Muscle layer of colon (tissue), 2 donors: Measurements from ENCODE around the gene CDS2.

Experiments
- H3K27ac ChIP-seq: one replicate; pipeline ENCODE4 v1.7.0; 2013; ENCODE audit warnings: low read depth, mild to moderate bottlenecking, low read length, moderate library complexity
- H3K27me3 ChIP-seq, 2 donors: one replicate each; pipeline ENCODE4 v1.7.0; 2013; ENCODE audit warnings: low read length in 2 of 2, mild to moderate bottlenecking in 2 of 2; ENCODE audit not compliant: insufficient read depth in 2 of 2, control insufficient read depth in 1 of 2
- H3K36me3 ChIP-seq: one replicate; pipeline ENCODE4 v1.7.0; 2013; ENCODE audit warnings: mild to moderate bottlenecking, low read length; ENCODE audit not compliant: insufficient read depth
- H3K4me1 ChIP-seq: one replicate; pipeline ENCODE4 v1.7.0; 2013; ENCODE audit warnings: mild to moderate bottlenecking, low read length; ENCODE audit not compliant: insufficient read depth
- H3K4me3 ChIP-seq, 2 donors: one replicate each; pipeline ENCODE4 v1.7.0; 2013; ENCODE audit warnings: low read length in 2 of 2, low read depth in 1 of 2, mild to moderate bottlenecking in 1 of 2, moderate library complexity in 1 of 2
- H3K9ac ChIP-seq: one replicate; pipeline ENCODE4 v1.7.0; 2013; ENCODE audit warnings: low read length
- H3K9me3 ChIP-seq: one replicate; pipeline ENCODE4 v1.7.0; 2013; ENCODE audit warnings: mild to moderate bottlenecking, low read length
- donor health status: abdominal sarcoma.
- donor health status: Adenocarcinoma of cecum.

CDS2 gene

DNA sequence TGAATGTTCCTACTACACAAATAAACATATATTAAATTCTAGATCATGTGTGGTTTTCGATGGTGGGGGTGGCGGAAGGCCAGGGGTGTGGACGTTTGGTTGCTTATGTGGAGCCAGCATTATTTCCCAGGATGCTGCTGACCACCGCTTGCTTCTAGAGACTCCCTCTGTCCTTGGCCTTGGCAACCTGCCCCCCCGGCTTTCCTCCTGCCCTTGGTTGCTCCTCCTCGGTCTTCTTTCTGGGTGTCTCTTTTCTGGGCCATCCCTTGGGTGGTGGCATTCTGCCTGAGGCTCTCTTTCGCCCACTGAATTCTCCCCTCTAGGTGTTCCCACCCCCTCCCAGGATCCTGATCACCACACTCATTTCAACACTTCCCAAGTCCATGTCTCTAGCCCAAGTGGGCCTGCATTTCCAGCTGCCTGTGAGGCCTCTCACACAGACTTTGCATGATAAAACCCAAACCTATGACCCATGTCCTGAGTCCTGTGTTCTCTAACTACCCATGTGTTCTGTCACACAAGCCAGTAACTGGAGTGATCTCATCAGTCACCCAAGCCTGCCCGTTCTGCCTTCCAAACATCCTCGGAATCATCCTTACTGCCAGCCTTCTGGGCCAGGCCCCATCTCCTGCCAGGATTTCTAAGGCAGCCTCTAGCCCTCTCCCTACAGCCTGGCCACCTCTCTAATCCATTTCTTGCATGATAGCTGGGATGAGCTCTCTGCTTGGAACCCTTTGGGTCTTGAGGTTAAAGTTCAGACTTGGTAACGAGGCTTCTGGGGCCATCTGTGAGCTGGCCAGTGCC, 71.2 kb downstream of the CDS2 start:
- Histone ChIP-seq H3K4me3 (no peak overlapping the region), H3K27me3 (no peaks in the 10 kb centered on the region), H3K27ac (no peak overlapping the region), H3K9me3 (no peaks in the 10 kb centered on the region), H3K36me3 (peaks cover 27% of the 10 kb centered on the region), H3K9ac (no peak overlapping the region), H3K4me1 (no peaks in the 10 kb centered on the region)

DNA sequence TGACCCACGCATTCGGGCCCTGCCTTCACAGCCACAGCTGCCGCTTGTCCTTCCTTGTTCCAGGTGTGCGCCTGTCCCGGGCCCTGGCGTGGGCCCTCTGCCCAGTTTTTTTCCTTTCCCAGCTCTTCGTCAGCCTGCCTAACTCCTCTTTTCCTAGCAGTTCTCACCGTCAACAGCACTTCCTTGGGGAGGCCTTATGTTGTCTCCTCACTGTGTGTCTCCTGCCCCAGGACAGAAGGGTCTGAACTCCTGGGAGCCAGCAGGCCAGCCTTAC, 71.8 kb downstream of the CDS2 start:
- Histone ChIP-seq H3K9ac (no peak overlapping the region), H3K27ac (no peak overlapping the region), H3K36me3 (peaks cover 22% of the 10 kb centered on the region), H3K4me1 (no peaks in the 10 kb centered on the region), H3K9me3 (no peaks in the 10 kb centered on the region), H3K27me3 (no peaks in the 10 kb centered on the region), H3K4me3 (no peak overlapping the region)

DNA sequence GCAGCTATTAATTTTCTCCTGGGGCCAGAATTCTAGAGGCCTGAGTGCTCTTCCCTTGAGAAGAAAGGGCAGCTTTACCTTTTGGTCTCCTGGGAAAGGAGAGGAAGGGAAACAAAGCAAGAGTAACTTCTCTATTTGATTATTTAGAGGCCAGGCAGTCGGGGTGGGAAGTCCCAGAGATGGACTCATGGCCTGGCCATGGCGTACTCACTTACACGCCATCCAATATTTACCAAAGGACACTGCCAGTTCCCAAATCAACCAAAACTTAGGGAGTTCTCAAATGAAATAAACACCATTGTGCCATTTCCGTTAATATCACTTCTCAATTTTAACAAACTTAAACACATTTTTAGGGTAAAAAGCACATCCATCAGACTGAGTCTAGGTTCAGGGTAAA, 76.6 kb downstream of the CDS2 start:
- Histone ChIP-seq H3K27ac (no peak overlapping the region), H3K27me3 (no peaks in the 10 kb centered on the region), H3K4me3 (no peak overlapping the region), H3K36me3 (peaks cover 6% of the 10 kb centered on the region), H3K9ac (no peak overlapping the region), H3K9me3 (no peaks in the 10 kb centered on the region), H3K4me1 (no peaks in the 10 kb centered on the region)

DNA sequence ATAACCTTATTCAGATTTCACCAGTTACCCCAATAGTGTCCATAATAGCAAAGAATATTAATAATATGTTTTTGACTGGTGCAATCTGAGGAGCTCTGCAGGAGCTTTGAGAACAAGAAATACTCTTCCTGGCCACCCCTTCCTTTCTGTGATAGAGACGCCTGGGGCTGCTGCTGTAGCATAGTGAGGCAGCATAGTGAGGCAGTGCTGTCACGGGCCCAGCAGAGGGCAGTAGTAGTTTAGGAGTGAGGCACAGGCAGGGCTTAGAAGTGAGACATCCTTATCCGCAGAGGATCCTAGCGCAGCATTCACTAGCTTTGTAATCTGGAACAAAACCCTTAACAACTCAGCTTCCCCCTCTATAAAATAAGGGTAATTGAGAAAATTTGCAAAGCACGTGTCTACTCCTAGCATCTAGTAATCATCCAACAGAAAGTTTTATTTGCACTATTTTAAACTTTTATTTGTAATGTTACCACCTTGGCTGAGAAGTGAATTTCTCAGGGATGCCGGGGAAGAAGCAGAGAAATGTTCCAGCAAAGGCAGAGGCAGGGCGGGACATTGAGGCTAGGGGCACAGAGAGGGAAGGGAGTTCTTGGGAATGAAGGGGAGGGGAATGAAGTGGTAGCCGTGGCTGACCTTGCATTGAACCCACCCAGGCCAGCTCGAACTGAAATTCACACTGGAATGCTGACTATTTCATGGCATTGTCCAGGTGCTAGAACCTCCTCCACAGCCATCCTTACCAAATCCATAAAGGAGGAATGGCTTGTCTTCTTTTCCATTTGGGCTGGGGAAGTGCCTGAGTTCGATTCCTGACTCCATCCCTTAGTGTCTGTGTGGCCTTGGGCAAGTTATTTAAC, 78.8 kb downstream of the CDS2 start:
- Histone ChIP-seq H3K27me3 (no peaks in the 10 kb centered on the region), H3K36me3 (no peaks in the 10 kb centered on the region), H3K9ac (no peak overlapping the region), H3K27ac (no peak overlapping the region), H3K4me3 (no peak overlapping the region), H3K4me1 (no peaks in the 10 kb centered on the region), H3K9me3 (no peaks in the 10 kb centered on the region)

DNA sequence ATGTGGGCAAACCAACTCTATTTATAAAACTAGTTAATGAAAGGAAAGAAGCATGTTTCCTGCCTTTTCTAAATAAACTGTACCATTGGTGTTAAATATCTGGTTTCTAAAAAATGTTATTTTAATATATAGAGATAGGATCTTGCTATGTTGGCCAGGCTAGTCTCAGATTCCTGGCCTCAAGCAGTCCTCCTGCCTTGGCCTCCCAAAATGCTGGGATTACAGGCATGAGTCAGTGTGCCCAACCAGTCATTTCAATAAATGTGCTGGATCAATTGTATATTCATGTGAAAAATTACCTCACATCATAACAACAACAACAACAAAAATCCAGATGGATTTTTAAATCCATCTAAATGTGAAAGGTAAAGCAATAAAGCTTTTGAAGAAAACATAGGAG, 80.3 kb downstream of the CDS2 start:
- Histone ChIP-seq H3K4me3 (no peak overlapping the region), H3K9ac (no peak overlapping the region), H3K4me1 (no peaks in the 10 kb centered on the region), H3K9me3 (no peaks in the 10 kb centered on the region), H3K27me3 (no peaks in the 10 kb centered on the region), H3K27ac (no peak overlapping the region), H3K36me3 (peaks cover 2% of the 10 kb centered on the region)

DNA sequence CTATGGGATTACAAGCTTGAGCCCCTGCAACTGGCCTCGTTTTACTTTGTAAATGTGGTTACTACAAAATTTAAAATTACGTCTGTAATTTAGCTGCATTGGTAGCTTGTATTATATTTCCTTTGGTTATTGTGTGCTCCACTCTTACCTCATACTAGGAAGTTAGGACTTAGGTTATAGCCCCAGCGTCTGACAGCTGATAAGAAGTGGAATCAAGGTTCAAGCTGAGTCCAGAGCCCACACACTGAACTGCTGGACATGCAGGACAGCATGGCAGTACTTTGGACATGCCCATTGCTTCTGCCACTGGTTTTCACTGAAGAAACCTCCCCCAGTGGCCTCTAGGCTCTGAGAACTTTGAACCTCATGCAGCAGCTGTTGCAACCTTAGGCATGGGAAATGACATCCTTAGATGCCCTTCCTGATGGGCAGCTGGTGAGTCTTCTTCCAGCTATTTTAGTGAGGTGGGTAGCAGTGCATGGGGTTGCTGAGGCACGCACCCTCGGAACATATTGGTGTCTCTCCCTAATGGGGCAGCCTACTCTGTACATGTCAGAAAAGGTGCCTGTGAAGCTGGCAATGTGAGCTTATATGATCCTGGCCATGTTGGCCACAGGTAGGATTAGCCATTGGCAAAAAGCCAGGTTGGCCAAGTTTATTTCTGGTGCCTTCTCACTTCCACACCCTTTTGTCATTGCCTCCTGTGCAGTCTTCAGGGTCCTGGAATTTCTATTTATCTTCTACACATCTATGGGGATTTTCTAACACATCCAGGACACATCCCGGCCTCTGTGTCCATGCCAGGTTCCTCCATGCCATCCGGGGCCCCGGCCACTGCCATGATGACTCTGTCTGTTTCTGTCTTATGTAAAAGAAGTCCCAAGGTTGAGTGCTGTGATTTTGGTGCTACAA, 85.3 kb downstream of the CDS2 start:
- H3K27me3 ChIP-seq = no peaks in the 10 kb centered on the region

DNA sequence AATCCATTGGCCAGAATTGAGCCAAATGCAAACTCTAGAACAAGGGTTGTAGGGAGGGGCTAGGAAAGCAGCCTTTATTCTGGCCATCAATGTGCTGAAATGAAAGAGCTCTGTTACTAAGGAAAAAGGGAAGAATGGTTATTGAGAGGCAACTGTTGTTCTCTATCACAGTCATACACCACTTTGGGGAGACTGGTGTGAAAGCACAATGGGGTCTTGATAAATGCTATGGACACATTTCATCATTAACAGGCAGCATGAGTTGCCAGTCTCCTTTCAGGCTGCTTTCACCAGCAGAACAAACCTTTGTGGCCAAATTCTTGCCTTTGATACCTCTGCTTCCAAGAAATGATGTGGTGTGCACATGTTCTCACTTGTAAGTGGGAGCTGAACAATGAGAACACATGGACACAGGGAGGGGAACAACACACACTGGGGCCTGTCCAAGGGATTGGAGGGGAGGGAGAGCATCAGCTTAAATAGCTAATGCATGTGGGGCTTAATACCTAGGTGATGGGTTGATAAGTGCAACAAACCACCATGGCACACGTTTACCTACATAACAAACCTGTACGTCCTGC, 86.2 kb downstream of the CDS2 start:
- Histone ChIP-seq H3K4me1 (no peaks in the 10 kb centered on the region), H3K36me3 (peaks cover 5% of the 10 kb centered on the region), H3K27me3 (no peaks in the 10 kb centered on the region), H3K9me3 (no peaks in the 10 kb centered on the region), H3K27ac (no peak overlapping the region), H3K4me3 (no peak overlapping the region), H3K9ac (no peak overlapping the region)

More for the DNA sequence above, 85.3 kb downstream of the CDS2 start:
- no peak overlapping the region for H3K4me3 ChIP-seq
- no peak overlapping the region for H3K27ac ChIP-seq
- H3K9ac ChIP-seq = no peak overlapping the region
- peaks cover 5% of the 10 kb centered on the region for H3K36me3 ChIP-seq
- H3K4me1 ChIP-seq = no peaks in the 10 kb centered on the region
- H3K9me3 ChIP-seq = no peaks in the 10 kb centered on the region

DNA sequence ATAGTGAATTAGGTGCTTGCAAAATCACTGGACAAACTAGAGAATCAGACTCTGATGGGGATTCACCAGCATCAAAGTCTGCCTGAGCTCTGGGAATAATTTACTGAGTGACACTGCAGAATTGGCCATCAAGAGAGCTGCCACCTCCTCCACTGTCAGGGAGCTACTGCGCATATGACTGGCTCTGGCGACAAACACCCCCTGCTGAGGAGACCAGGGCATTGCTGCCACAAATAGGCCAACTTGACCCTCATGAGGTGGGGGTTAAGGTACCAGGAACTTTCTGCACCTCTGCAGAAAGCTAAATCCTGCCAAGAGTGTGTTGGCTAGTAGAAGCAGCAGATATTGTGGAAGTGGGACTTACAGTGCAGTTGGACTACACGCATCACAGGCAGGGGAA, 88.0 kb downstream of the CDS2 start:
- H3K9me3 ChIP-seq = no peaks in the 10 kb centered on the region
- no peaks in the 10 kb centered on the region for H3K4me1 ChIP-seq
- H3K27ac ChIP-seq = no peak overlapping the region
- H3K9ac ChIP-seq = no peak overlapping the region
- H3K4me3 ChIP-seq = no peak overlapping the region
- peaks cover 5% of the 10 kb centered on the region for H3K36me3 ChIP-seq
- no peaks in the 10 kb centered on the region for H3K27me3 ChIP-seq

DNA sequence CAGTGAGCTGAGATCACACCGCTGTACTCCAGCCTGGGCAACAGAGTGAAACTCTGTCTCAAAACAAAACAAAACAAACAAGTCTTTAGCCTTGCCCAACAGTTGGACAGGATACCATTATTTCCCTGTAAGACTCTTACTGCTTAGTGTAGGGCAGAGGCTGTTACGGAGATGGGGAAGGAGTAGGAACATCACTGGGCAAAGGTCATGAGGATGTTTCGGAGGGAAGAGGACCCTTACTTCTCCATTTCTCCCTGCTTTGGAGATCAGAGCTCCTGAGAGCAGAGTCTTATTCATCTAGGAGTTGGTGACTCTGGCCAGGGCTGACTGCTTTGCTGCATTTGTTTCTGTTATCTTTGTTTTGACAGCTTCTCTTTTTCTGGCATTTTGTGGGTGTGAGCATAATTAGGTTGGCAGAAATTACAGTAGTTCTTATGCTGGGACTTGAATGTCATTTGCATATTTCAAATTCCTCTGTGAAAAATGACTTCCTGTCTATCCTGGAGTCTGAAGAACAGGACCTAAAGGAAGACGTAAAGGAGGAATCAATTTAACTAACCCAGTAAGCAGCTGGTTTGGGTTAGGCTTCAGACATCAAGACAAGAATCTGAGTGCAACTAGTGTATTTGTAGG, 89.0 kb downstream of the CDS2 start:
- H3K27ac ChIP-seq = no peak overlapping the region
- H3K27me3 ChIP-seq = no peaks in the 10 kb centered on the region
- H3K9ac ChIP-seq = no peak overlapping the region
- no peaks in the 10 kb centered on the region for H3K4me1 ChIP-seq
- H3K4me3 ChIP-seq = no peak overlapping the region
- H3K36me3 ChIP-seq = peaks cover 5% of the 10 kb centered on the region
- H3K9me3 ChIP-seq = no peaks in the 10 kb centered on the region

DNA sequence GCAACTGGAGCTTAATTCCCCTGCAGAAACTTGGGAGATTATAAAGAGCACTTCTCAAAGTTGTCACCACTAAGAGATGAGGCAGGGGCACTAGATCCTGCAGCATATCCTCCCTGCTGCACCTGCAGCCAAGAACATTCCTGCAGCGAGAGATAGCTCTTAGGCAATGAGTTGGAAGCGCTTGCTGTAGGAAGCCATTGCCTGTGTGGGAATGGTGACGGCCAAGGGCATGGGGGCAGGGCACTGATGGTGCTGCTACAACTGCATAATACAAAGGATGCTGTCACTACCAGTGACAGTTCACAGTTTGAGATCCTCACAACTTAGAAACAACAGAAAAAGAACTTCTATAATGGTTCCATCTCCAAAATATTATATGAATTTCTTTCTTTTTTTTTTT, 89.9 kb downstream of the CDS2 start:
- H3K27ac ChIP-seq = no peak overlapping the region
- H3K9me3 ChIP-seq = no peaks in the 10 kb centered on the region
- H3K36me3 ChIP-seq = peaks cover 5% of the 10 kb centered on the region
- no peaks in the 10 kb centered on the region for H3K4me1 ChIP-seq
- H3K27me3 ChIP-seq = no peaks in the 10 kb centered on the region
- no peak overlapping the region for H3K9ac ChIP-seq
- no peak overlapping the region for H3K4me3 ChIP-seq
